Measurements from ENCODE around the gene RNF112.

RNF112 gene, protein sequence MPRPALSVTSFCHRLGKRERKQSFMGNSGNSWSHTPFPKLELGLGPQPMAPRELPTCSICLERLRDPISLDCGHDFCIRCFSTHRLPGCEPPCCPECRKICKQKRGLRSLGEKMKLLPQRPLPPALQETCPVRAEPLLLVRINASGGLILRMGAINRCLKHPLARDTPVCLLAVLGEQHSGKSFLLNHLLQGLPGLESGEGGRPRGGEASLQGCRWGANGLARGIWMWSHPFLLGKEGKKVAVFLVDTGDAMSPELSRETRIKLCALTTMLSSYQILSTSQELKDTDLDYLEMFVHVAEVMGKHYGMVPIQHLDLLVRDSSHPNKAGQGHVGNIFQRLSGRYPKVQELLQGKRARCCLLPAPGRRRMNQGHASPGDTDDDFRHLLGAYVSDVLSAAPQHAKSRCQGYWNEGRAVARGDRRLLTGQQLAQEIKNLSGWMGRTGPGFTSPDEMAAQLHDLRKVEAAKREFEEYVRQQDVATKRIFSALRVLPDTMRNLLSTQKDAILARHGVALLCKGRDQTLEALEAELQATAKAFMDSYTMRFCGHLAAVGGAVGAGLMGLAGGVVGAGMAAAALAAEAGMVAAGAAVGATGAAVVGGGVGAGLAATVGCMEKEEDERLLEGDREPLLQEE

DNA sequence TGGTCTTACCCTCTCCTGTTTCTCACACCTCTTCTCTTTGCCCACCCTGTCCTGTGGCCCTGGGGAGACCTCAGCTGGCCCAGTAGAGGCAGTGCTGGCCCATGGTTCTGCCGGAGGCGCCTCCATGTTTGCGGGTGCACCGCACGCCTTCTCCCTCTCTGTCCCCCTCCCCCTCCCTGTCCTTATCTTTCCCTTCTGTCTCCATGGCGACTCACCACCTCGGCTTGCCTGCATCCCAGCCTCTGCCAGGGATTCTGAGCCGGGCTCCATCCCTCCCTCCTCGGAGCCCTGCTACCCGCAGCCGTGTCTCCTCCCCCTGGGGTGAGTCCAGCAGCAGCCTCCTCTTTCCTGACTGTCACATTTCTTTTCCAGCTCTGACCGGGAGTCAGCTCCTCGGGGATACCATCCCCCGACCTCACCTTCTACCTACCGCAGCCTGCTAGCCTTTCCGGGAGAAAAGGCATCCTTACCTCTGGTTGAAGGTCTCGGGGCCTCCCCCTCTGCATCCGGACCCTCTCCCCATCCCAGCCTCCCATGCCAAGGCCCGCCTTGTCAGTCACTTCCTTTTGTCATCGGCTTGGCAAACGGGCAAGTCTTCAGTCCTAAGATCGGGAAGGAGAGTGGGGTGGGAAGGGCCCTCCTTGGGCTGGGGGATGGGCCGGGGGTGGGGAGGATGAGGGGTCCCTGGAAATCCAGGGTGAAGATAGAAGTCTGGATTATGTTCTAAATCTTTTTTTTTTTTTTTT, at the start of gene RNF112:
Gene RNF112 (plus strand): TSS at position 358 of the 746 bp plus-strand sequence. CDS start 177 bp downstream, at position 535.
- no peak for DNase-seq (ENCODE audit: extremely low read depth in 1 of 2, low read depth in 1 of 2)

DNA sequence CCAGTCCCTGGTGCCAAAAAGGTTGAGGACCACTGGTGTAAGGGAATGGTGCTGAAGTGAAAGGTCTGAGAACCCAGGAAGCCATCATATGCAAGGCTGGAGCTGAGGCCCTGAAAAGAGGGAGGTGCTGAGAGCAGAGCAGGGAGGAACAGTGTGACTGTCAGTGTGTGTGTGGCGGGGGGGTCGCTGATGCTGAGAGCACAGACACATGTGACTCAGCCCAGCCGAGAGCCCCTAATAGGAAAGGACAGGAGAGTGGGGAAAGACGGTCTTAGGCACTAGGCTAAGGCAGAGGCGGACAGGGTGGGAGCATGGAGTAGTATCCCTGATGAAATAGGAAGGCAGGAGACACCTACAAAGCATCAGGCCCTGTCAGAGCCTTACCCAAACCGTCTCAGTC, 49.7 kb upstream of the RNF112 start:
- DNase-seq (ENCODE audit: extremely low read depth in 1 of 2, low read depth in 1 of 2): no peak

- no peak for DNase-seq (ENCODE audit: extremely low read depth in 1 of 2, low read depth in 1 of 2)
Measured at GRCh38 chr17:19361944-19362276, 49.1 kb upstream of the RNF112 start.

- DNase-seq (ENCODE audit: extremely low read depth in 1 of 2, low read depth in 1 of 2): peak; percentile 84 to 86
Measured at GRCh38 chr17:19362277-19363113, 48.5 kb upstream of the RNF112 start, which contains the start of gene B9D1. TSS of gene B9D1 (minus strand) at chr17:19362723. CDS start at chr17:19362569, 154 bp downstream.

- no peak for DNase-seq (ENCODE audit: extremely low read depth in 1 of 2, low read depth in 1 of 2)
Measured at GRCh38 chr17:19363114-19363438, 48.0 kb upstream of the RNF112 start.

GRCh38 chr17:19363460-19364035, 47.5 kb upstream of the RNF112 start:
- DNase-seq (ENCODE audit: extremely low read depth in 1 of 2, low read depth in 1 of 2): no peak

- no peak for DNase-seq (ENCODE audit: extremely low read depth in 1 of 2, low read depth in 1 of 2)
Measured at GRCh38 chr17:19364699-19365498, 46.1 kb upstream of the RNF112 start.

DNA sequence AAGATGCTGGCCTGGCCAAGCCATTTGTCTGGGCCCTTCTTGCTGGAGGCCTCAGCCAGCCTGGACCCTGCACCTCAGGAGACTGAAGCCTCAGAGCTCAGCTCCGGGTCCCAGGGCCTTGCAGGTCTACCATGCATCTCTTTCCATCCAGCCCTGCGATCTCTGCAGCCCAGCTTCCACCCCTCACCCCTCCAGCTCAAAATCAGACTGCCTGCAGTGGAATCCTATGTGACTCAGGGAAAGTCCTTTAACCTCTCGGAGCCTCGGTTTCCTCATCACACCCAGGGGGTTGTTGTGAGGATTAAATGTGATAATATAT, 45.6 kb upstream of the RNF112 start:
- no peak for DNase-seq (ENCODE audit: extremely low read depth in 1 of 2, low read depth in 1 of 2)

GRCh38 chr17:19365833-19366636, 45.0 kb upstream of the RNF112 start:
- no peak for DNase-seq (ENCODE audit: extremely low read depth in 1 of 2, low read depth in 1 of 2)

GRCh38 chr17:19366637-19366972, 44.4 kb upstream of the RNF112 start:
- no peak for DNase-seq (ENCODE audit: extremely low read depth in 1 of 2, low read depth in 1 of 2)

DNA sequence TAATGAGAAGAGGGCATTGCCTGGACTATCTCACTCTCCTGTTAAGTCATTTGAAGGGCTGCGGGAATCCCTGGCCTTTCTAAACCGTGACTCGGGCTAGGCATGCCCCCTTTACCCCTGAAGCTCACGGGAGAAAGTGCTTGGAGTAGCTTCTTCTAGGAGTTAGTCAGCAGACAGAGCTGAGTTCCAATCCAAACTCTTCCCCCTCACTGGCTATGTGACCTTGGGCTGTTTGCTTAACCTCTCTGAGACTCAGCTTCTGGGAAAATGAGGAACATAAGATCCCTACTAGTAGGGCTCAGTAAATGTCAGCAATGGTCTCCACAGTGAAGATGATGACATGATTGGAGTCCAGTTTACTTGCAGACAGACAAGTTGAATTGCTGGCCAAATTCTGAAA, 42.8 kb upstream of the RNF112 start:
- no peak for DNase-seq (ENCODE audit: extremely low read depth in 1 of 2, low read depth in 1 of 2)

DNA sequence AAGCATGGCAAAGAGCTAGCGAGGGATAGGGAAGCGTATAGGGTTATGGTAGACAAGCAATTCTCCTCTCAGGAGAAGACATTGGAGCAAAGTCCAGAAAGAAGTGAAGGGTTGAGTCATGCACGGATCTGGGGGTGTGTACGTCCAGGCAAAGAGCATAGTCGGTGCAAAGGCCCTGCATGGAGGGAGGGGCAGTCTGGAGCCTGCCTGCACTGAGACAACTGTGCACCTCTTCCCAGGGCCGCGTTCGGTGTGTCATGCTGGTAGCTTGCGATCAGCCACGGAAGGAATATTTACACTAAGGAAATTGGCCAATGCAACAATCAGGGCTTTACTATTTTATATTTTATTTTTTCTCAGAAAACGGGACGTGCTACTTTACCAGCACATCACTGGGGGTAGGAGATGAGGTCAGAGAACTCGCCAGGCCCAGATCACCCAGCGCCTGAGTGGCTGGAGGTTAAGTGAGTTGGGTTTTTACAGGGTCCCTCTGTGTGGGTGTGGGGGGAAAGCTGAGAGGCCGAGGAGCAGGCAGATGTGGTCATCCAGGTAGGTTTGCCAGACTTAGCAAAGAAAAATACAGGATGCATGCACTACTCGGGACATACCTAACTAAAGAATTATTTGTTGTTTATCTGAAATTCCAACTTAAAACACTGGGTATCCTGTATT, 41.8 kb upstream of the RNF112 start:
- DNase-seq (ENCODE audit: extremely low read depth in 1 of 2, low read depth in 1 of 2): no peak

- no peak for DNase-seq (ENCODE audit: extremely low read depth in 1 of 2, low read depth in 1 of 2)
Measured at GRCh38 chr17:19369846-19370492, 41.1 kb upstream of the RNF112 start.

GRCh38 chr17:19370493-19370960, 40.5 kb upstream of the RNF112 start:
- DNase-seq (ENCODE audit: extremely low read depth in 1 of 2, low read depth in 1 of 2): no peak

DNA sequence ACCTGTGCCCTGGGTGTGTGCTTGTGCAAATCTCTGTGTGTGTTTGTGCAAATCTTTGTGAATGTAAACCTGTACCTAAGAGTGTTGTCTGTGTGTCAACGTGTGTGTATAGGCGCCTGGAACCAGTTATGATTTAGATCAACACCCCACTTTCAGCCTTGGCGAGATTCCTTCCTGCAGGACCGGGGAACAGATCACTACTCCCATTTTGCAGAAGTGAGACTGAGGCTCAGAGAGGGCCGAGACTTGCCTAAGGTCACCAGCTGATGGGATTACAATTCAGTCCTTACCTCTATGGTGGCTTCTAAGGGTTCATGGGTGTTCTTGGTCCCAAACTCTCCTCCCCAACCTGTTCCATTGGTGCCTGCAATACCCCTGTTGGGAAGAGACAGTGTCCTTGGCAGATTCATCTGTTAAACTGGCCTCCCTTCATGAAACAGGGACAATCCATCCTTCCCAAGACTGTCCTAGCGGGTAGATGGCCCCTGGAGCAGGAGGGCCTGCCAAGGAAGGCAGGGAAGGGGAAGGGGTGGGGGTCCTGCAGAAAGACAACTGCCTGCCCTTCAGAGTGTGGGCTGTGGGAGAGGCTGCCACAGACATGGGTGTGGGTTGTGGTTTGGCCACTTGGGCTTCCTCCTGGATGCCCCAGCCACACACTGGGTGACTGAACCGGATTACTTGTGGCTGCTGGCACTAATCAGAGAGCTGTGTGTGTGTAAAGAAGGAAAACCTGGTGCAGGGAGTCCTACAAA, 39.6 kb upstream of the RNF112 start:
- no peak for DNase-seq (ENCODE audit: extremely low read depth in 1 of 2, low read depth in 1 of 2)

DNA sequence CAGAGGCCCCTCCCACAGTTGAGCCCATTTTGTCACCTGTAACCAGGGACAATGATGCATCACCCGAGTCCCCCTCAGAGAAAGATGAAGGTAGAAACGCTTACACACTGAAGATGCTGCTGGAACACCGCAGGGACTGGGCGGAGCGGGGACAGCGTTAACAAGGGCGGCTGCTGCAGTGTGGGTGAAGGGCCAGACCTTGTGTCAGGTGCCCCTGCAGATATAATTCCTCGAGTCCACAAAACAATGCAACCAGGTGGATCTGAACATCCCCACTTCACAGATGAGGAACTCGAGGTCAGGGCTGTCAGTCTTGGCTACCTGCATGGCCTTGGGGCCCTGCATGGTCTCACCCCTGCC, 39.0 kb upstream of the RNF112 start:
- no peak for DNase-seq (ENCODE audit: extremely low read depth in 1 of 2, low read depth in 1 of 2)

- DNase-seq (ENCODE audit: extremely low read depth in 1 of 2, low read depth in 1 of 2): no peak
Measured at GRCh38 chr17:19372439-19372838, 38.6 kb upstream of the RNF112 start.

Measured in stimulated activated CD8-positive, alpha-beta memory T cell treated with anti-CD3 and anti-CD28 coated beads, Interleukin-7, amount 100 ng/mL, for 48 hours (primary cell).